Neural cell (in vitro differentiated cells): ENCODE measurements around the gene KMT2D. TPM values are rescaled to one million over a fixed set of nuclear protein-coding genes. Genes with fewer than 3 reads are reported as not detected.

ENCODE experiments used
- H2AFZ ChIP-seq: fragments of 200-600, 300-800 bp; sonication (generic), shearing (Covaris generic); 2 replicates; pipeline ENCODE4 v1.6.0; 2014; ENCODE audit warnings: low read depth, mild to moderate bottlenecking, antibody characterized with exemption, low read length, moderate library complexity
- H3F3A ChIP-seq: fragments of 200-600 bp; shearing (Covaris generic); 2 replicates; pipeline ENCODE4 v1.6.1; 2016; ENCODE audit warnings: mild to moderate bottlenecking, moderate library complexity, mixed read lengths, antibody characterized with exemption, low read length; ENCODE audit not compliant: insufficient read depth, poor library complexity, severe bottlenecking
- H3K27ac ChIP-seq: fragments of 200-600, 300-800 bp; sonication (generic), shearing (Covaris generic); 2 replicates; pipeline ENCODE4 v1.5.1; 2014; ENCODE audit warnings: mild to moderate bottlenecking, low read length, moderate library complexity
- H3K27me3 ChIP-seq: fragments of 300-800, 200-600 bp; sonication (generic), shearing (Covaris generic); 2 replicates; pipeline ENCODE4 v1.6.0; 2014; ENCODE audit warnings: mild to moderate bottlenecking, low read depth, low read length, moderate library complexity; ENCODE audit not compliant: insufficient read depth
- H3K36me3 ChIP-seq: fragments of 300-800, 200-600 bp; sonication (generic), shearing (Covaris generic); 2 replicates; pipeline ENCODE4 v1.5.1; 2014; ENCODE audit warnings: mild to moderate bottlenecking, antibody characterized with exemption, low read length, moderate library complexity; ENCODE audit not compliant: insufficient read depth
- H3K4me2 ChIP-seq: fragments of 300-800, 200-600 bp; sonication (generic), shearing (Covaris generic); 2 replicates; pipeline ENCODE4 v1.6.0; 2014; ENCODE audit warnings: mild to moderate bottlenecking, low read length
- H3K4me3 ChIP-seq: fragments of 300-800, 200-600 bp; sonication (generic), shearing (Covaris generic); 2 replicates; pipeline ENCODE4 v1.5.1; 2014; ENCODE audit warnings: mild to moderate bottlenecking, low read length, moderate library complexity
- H3K79me2 ChIP-seq: fragments of 200-600 bp; shearing (Covaris generic); replicated peaks from 2 replicates; pipeline ENCODE4 v1.6.0; 2014; ENCODE audit warnings: mild to moderate bottlenecking, low read length, moderate library complexity; ENCODE audit not compliant: insufficient read depth
- H3K9ac ChIP-seq: fragments of 300-800, 200-600 bp; sonication (generic), shearing (Covaris generic); 2 replicates; pipeline ENCODE4 v1.6.1; 2016; ENCODE audit warnings: mild to moderate bottlenecking, low read length, mixed read lengths
- H3K9me2 ChIP-seq: fragments of 200-600 bp; shearing (Covaris generic); 2 replicates; pipeline ENCODE4 v1.6.1; 2016; ENCODE audit warnings: mild to moderate bottlenecking, low read length, mixed read lengths; ENCODE audit not compliant: insufficient read depth
- H3K9me3 ChIP-seq: fragments of 200-600, 300-800 bp; sonication (generic), shearing (Covaris generic); 2 replicates; pipeline ENCODE4 v1.6.1; 2016; ENCODE audit warnings: mild to moderate bottlenecking, mixed run types, low read length, moderate library complexity, mixed read lengths
- H4K20me1 ChIP-seq: fragments of 200-600 bp; shearing (Covaris generic); 2 replicates; pipeline ENCODE4 v1.6.1; 2016; ENCODE audit warnings: mild to moderate bottlenecking, mixed run types; ENCODE audit not compliant: insufficient read depth
- CTCF ChIP-seq: fragments of 450-650 bp; IDR thresholded peaks from 2 replicates; pipeline ENCODE4 v1.5.1; 2014; ENCODE audit warnings: antibody characterized with exemption, mild to moderate bottlenecking, moderate library complexity; ENCODE audit not compliant: poor library complexity, severe bottlenecking
- EP300 ChIP-seq: fragments of 450-650 bp; conservative IDR thresholded peaks from 2 replicates; pipeline ENCODE4 v1.6.1; 2014; ENCODE audit warnings: antibody characterized with exemption, mild to moderate bottlenecking, moderate library complexity; ENCODE audit not compliant: poor library complexity, severe bottlenecking
- EZH2 ChIP-seq: fragments of 200-600, 300-800 bp; shearing (Covaris generic), sonication (generic); IDR thresholded peaks from 2 replicates; pipeline ENCODE4 v1.6.1; 2014; ENCODE audit warnings: antibody characterized with exemption, low read length, borderline replicate concordance, mild to moderate bottlenecking; ENCODE audit not compliant: insufficient read depth, poor library complexity, severe bottlenecking
- MXI1 ChIP-seq: fragments of 450-650 bp; conservative IDR thresholded peaks from 2 replicates; pipeline ENCODE4 v1.6.1; 2014; ENCODE audit warnings: antibody characterized with exemption, mild to moderate bottlenecking; ENCODE audit not compliant: poor library complexity, severe bottlenecking
- POLR2AphosphoS5 ChIP-seq: IDR thresholded peaks from 2 replicates; pipeline ENCODE4 v1.6.1; 2012
- RAD21 ChIP-seq: fragments of 450-650 bp; conservative IDR thresholded peaks from 2 replicates; pipeline ENCODE4 v1.6.1; 2014; ENCODE audit warnings: antibody characterized with exemption, mild to moderate bottlenecking, moderate library complexity
- REST ChIP-seq: IDR thresholded peaks from 2 replicates; pipeline ENCODE4 v1.6.1; 2012; ENCODE audit warnings: borderline replicate concordance
- SMC3 ChIP-seq: fragments of 450-650 bp; conservative IDR thresholded peaks from 2 replicates; pipeline ENCODE4 v1.6.1; 2014; ENCODE audit warnings: antibody characterized with exemption, mild to moderate bottlenecking, moderate library complexity; ENCODE audit not compliant: poor library complexity
- TAF1 ChIP-seq: IDR thresholded peaks from 2 replicates; pipeline ENCODE4 v1.6.1; 2012; ENCODE audit warnings: low read depth
- polyA plus RNA-seq: library from polyadenylated mRNA; depleted of rRNA; stranded (reverse); fragments of >200 nt; gene quantifications from 2 replicates; pipeline ENCODE4 v1.2.3, GENCODE V29; 2014

The KMT2D gene
- polyA plus RNA-seq, 1 donor from 2014 or later, result 15.8 TPM

GRCh38 chr12:49059045-49059298, 1.6 kb downstream of the KMT2D start:
- Histone ChIP-seq H2AFZ (no peak overlapping the region), H3K27ac (no peak overlapping the region), H3F3A (no peaks in the 10 kb centered on the region), H3K36me3 (no peaks in the 10 kb centered on the region), H3K9ac (peak overlapping the region; percentile 99), H3K27me3 (no peaks in the 10 kb centered on the region), H4K20me1 (peaks cover 28% of the 10 kb centered on the region), H3K79me2 (peaks cover 59% of the 10 kb centered on the region), H3K9me3 (no peaks in the 10 kb centered on the region), H3K4me2 (peak overlapping the region; percentile 97), H3K4me3 (peak overlapping the region; percentile 97), H3K9me2 (no peaks in the 10 kb centered on the region)
- no peak for TF ChIP-seq POLR2AphosphoS5
- TF ChIP-seq MXI1, result no peak
- TF ChIP-seq RAD21, result no peak
- TF ChIP-seq CTCF, result no peak
- no peak for TF ChIP-seq REST
- no peak for TF ChIP-seq TAF1
- no peak for TF ChIP-seq EZH2
- no peak for TF ChIP-seq SMC3
- TF ChIP-seq EP300, result no peak

- H3K27ac ChIP-seq, result no peak overlapping the region
- H3K4me2 ChIP-seq, result peak overlapping the region; percentile 97
These were observed 2.1 kb downstream of the KMT2D start for GRCh38 chr12:49058366-49059044.

More at GRCh38 chr12:49058366-49059044, 2.1 kb downstream of the KMT2D start:
- Histone ChIP-seq H3K9me2 (no peaks in the 10 kb centered on the region), H3K4me3 (peak overlapping the region; percentile 97), H3K27me3 (no peaks in the 10 kb centered on the region), H2AFZ (no peak overlapping the region), H3K36me3 (no peaks in the 10 kb centered on the region), H4K20me1 (peaks cover 28% of the 10 kb centered on the region), H3K9me3 (no peaks in the 10 kb centered on the region), H3F3A (no peaks in the 10 kb centered on the region), H3K9ac (peak overlapping the region; percentile 99), H3K79me2 (peaks cover 59% of the 10 kb centered on the region)
- TF ChIP-seq EZH2, result no peak
- TF ChIP-seq SMC3, result no peak
- no peak for TF ChIP-seq POLR2AphosphoS5
- TF ChIP-seq REST, result no peak
- TF ChIP-seq EP300, result no peak
